MM.1S (cell line): Measurements from ENCODE around the gene DOLPP1.
"Not testable (repeated sequence)": the region's sequence is repeated elsewhere in the genome, so short reads cannot be mapped to it uniquely, and the experiment has no call there.

Experiments used
- DNase-seq: peaks from one replicate; pipeline ENCODE4 v3.0.0-alpha.2; 2015
- H2AFZ ChIP-seq: fragments of 300-600 bp; sonication (generic); 2 replicates; pipeline ENCODE4 v1.6.0; 2016; ENCODE audit warnings: antibody characterized with exemption, low read length
- H3F3A ChIP-seq: fragments of 300-600 bp; sonication (generic); 2 replicates; pipeline ENCODE4 v1.6.1; 2016; ENCODE audit warnings: mild to moderate bottlenecking, antibody characterized with exemption, low read length, moderate library complexity, mixed read lengths; ENCODE audit not compliant: insufficient read depth
- H3K27ac ChIP-seq: fragments of 300-600 bp; sonication (generic); 2 replicates; pipeline ENCODE4 v1.5.1; 2016; ENCODE audit warnings: mild to moderate bottlenecking, low read length
- H3K27me3 ChIP-seq: fragments of 300-600 bp; sonication (generic); replicated peaks from 2 replicates; pipeline ENCODE4 v1.6.0; 2016; ENCODE audit warnings: low read length; ENCODE audit not compliant: insufficient read depth
- H3K36me3 ChIP-seq: fragments of 300-600 bp; sonication (generic); replicated peaks from 2 replicates; pipeline ENCODE4 v1.6.1; 2016; ENCODE audit warnings: mild to moderate bottlenecking, low read length, mixed read lengths; ENCODE audit not compliant: insufficient read depth
- H3K4me1 ChIP-seq: fragments of 300-600 bp; sonication (generic); 2 replicates; pipeline ENCODE4 v1.6.1; 2016; ENCODE audit warnings: low read length, mixed read lengths
- H3K4me2 ChIP-seq: fragments of 300-600 bp; sonication (generic); 2 replicates; pipeline ENCODE4 v1.6.0; 2016; ENCODE audit warnings: low read depth, low read length
- H3K4me3 ChIP-seq: fragments of 300-600 bp; sonication (generic); 2 replicates; pipeline ENCODE4 v1.5.1; 2016; ENCODE audit warnings: low read length, mixed read lengths
- H3K79me2 ChIP-seq: fragments of 300-600 bp; sonication (generic); 2 replicates; pipeline ENCODE4 v1.6.1; 2016; ENCODE audit warnings: mixed run types, low read length, mixed read lengths
- H3K9ac ChIP-seq: fragments of 300-600 bp; sonication (generic); 2 replicates; pipeline ENCODE4 v1.6.1; 2016; ENCODE audit warnings: low read length, mixed read lengths
- H3K9me2 ChIP-seq: fragments of 300-600 bp; sonication (generic); replicated peaks from 2 replicates; pipeline ENCODE4 v1.6.1; 2016; ENCODE audit warnings: mild to moderate bottlenecking, low read length, mixed read lengths; ENCODE audit not compliant: insufficient read depth
- H3K9me3 ChIP-seq: fragments of 300-600 bp; sonication (generic); replicated peaks from 2 replicates; pipeline ENCODE4 v1.6.1; 2016; ENCODE audit warnings: mild to moderate bottlenecking, low read length, mixed read lengths; ENCODE audit not compliant: insufficient read depth
- H4K20me1 ChIP-seq: fragments of 300-600 bp; sonication (generic); 2 replicates; pipeline ENCODE4 v1.6.1; 2016; ENCODE audit warnings: mild to moderate bottlenecking, low read length, moderate library complexity, mixed read lengths; ENCODE audit not compliant: insufficient read depth
- EZH2 ChIP-seq: fragments of 300-600 bp; sonication (generic); optimal IDR thresholded peaks from 2 replicates; pipeline ENCODE3; 2017; ENCODE audit warnings: low read depth, mild to moderate bottlenecking, antibody characterized with exemption, low read length, mixed read lengths
- EZH2phosphoT487 ChIP-seq: fragments of 300-600 bp; sonication (generic); IDR thresholded peaks from 2 replicates; pipeline ENCODE4 v1.6.1; 2018; ENCODE audit warnings: antibody characterized with exemption, low read length
- TF ChIP-seq, protein P1 (sequence below): fragments of 300-600 bp; sonication (generic); IDR thresholded peaks from 2 replicates; pipeline ENCODE4 v1.5.1; 2016; ENCODE audit warnings: antibody characterized with exemption, low read length, mixed read lengths

Gene DOLPP1

DNA sequence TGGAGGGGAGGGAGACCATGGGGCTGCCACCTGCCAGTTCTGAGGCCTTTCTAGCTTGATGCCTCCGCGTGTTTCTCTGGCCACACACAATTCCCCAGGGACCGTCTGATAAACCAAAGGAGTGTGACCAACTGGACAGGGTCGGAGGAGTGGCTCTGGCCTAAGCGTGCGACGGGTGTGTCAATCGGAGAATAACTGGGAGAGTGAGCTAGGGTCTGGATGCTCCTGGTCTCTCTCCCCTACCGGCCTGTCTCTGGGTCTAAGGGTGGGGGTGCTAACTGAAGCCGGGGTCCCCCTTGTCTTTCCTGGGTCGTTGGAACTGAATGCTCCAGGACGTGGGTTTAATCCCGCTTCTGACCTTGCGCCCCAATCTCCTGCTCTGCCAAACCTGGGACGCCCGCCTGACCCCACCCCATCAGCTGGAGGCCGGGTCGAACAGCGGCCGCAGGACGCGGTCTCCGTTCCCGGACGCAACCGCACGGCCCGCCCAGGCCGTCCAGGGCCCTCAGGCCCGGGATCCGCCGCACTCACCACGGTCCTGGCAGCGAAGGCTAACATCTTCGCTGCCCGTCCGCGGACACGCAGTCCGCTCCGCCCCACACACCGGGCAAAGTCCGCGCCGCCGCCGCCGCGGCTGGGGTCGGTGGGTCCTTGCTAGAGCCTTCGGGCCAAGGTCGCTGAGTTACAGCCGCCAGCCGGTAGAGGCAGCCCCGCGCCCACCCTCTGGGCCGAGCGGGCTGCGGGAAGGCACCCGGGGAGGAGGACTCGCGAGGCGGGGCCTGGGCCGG, 29.2 kb downstream of the DOLPP1 start:
- H3K27ac ChIP-seq, result no peak overlapping the region
- peak overlapping the region; percentile 99 for H2AFZ ChIP-seq
- H3K27me3 ChIP-seq, result peaks cover 18% of the 10 kb centered on the region
- no peaks in the 10 kb centered on the region for H3K9me2 ChIP-seq
- H3K4me2 ChIP-seq, result peak overlapping the region; percentile 77
- no peaks in the 10 kb centered on the region for H3K9me3 ChIP-seq
- TF ChIP-seq EZH2 (no peak), EZH2phosphoT487 (no peak)
- TF ChIP-seq, protein P1, sequence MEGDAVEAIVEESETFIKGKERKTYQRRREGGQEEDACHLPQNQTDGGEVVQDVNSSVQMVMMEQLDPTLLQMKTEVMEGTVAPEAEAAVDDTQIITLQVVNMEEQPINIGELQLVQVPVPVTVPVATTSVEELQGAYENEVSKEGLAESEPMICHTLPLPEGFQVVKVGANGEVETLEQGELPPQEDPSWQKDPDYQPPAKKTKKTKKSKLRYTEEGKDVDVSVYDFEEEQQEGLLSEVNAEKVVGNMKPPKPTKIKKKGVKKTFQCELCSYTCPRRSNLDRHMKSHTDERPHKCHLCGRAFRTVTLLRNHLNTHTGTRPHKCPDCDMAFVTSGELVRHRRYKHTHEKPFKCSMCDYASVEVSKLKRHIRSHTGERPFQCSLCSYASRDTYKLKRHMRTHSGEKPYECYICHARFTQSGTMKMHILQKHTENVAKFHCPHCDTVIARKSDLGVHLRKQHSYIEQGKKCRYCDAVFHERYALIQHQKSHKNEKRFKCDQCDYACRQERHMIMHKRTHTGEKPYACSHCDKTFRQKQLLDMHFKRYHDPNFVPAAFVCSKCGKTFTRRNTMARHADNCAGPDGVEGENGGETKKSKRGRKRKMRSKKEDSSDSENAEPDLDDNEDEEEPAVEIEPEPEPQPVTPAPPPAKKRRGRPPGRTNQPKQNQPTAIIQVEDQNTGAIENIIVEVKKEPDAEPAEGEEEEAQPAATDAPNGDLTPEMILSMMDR, result no peak
- DNase-seq, result no peak
- peaks cover 38% of the 10 kb centered on the region for H3K79me2 ChIP-seq
- peak overlapping the region; percentile 78 for H3K4me3 ChIP-seq
- H3F3A ChIP-seq, result no peaks in the 10 kb centered on the region
- peak overlapping the region; percentile 58 for H3K9ac ChIP-seq
- no peaks in the 10 kb centered on the region for H3K36me3 ChIP-seq
- H3K4me1 ChIP-seq, result no peaks in the 10 kb centered on the region
- no peaks in the 10 kb centered on the region for H4K20me1 ChIP-seq

DNA sequence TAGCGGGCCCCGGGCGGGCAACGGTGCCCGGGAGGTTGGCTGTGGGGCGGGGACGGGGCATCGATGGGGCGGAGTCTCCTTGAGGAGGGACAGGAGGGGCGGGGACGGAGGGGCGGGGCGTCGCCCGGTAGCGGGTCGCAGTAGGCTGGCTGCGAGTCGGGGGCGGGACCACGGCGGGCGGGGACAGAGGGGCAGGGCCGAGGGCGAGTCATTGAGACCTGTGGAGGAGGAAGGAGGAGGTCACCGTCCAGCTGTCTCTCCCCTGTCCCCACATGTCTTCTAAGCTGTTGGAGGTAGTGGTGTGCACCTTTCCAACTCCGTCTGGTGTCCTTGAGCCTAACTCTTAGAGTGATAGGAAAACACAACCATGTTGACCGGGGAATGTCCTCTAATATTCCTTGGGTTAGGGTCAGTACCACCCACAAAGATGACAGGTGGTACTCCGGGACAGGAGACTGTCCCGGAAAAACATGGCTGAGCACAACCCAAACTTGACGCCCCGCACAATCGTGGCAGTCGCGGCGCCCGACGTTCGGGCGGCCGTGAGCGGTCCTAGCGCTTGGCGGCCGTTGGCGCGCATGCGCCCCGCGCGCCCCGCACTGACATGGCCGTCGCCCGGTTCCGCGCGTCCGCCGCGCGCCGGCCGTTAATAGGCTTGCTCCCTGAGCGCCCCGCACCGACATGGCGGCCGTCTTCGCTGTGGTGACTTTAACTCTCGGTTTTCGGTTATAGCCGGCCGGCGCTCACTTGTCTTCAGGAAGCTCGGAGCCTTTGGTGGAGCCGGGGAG, 30.0 kb downstream of the DOLPP1 start, which contains the start of the genes CRAT and PTPA:
Gene CRAT, minus strand, starts transcription at position 54 of the 788 bp plus-strand sequence. CDS start 284 bp downstream, outside the sequence.
Gene PTPA, plus strand, starts transcription at position 676 of the 788 bp plus-strand sequence. CDS start 186 bp downstream, outside the sequence.
- TF ChIP-seq EZH2 (no peak), EZH2phosphoT487 (no peak)
- TF ChIP-seq, protein P1, result no peak
- DNase-seq, result peak; percentile 94
- H3K36me3 ChIP-seq, result no peaks in the 10 kb centered on the region
- H3K4me1 ChIP-seq, result no peaks in the 10 kb centered on the region
- H3K9me3 ChIP-seq, result no peaks in the 10 kb centered on the region
- H3K79me2 ChIP-seq, result peaks cover 46% of the 10 kb centered on the region
- H3K9me2 ChIP-seq, result no peaks in the 10 kb centered on the region
- H4K20me1 ChIP-seq, result no peaks in the 10 kb centered on the region
- peaks cover 16% of the 10 kb centered on the region for H3K27me3 ChIP-seq
- peak within 1 kb of the TSS; percentile 81 for H3K27ac ChIP-seq
- H3F3A ChIP-seq, result no peaks in the 10 kb centered on the region
- peak within 1 kb of the TSS; percentile 79 for H3K4me3 ChIP-seq
- H3K4me2 ChIP-seq, result peak within 1 kb of the TSS; percentile 93
- H2AFZ ChIP-seq, result peak within 1 kb of the TSS; percentile 99
- H3K9ac ChIP-seq, result peak within 1 kb of the TSS; percentile 75

DNA sequence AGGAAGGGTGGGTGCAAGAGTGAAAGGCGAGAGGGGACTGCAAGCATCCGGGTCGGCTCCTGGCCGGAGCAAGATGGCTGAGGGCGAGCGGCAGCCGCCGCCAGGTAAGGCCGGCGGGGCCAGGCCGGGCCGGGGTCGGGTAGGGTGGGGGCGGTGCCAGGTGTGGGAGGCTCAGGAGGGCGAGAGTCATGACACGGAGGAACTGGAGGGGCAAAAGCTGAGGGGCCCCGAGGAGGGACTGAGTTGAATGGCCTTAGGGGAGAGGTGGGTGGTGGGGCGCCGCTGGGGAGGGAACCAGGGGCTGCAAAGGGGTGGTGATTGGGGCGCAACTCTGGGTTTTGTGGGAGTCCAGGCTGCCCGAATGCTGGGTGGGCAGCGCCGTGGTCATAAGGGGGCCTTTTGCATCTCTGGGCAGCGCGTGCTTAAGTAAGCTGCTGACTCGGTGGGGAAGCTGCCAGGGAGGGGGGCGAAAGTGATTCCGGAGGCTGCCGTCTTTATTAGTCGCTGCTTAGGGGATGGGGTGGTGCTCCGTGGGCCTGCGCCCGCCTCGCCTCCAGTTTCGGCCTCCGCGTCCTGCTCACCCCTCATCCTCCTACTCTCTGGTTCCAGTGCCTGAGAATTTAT, 30.7 kb downstream of the DOLPP1 start:
- H3K4me1 ChIP-seq, result no peaks in the 10 kb centered on the region
- peak; percentile 35 for DNase-seq

DNA sequence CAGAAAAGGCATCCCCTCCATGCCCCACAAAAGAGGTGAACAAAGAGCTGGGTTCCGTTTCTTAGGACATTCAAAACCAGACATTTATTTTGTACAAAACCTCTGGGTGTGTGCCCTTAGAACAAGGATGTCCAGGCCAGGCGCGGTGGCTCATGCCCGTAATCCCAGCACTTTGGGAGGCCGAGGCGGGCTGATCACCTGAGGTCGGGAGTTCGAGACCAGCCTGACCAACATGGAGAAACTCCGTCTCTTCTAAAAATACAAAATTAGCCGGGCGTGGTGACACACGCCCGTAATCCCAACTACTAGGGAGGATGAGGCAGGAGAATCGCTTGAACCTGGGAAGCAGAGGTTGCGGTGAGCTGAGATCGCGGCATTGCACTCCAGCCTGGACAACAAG, 31.6 kb downstream of the DOLPP1 start:
- H3K27ac ChIP-seq, result not testable (repeated sequence)

More for the DNA sequence above, 30.7 kb downstream of the DOLPP1 start:
- no peaks in the 10 kb centered on the region for H3K9me2 ChIP-seq
- H3K27me3 ChIP-seq, result peaks cover 9% of the 10 kb centered on the region; the same call in 1 of the 2 replicates
- no peaks in the 10 kb centered on the region for H3K36me3 ChIP-seq
- no peaks in the 10 kb centered on the region for H3K9me3 ChIP-seq
- no peaks in the 10 kb centered on the region for H3F3A ChIP-seq
- peak overlapping the region; percentile 75 for H3K9ac ChIP-seq
- H2AFZ ChIP-seq, result peak overlapping the region; percentile 88
- peak overlapping the region; percentile 79 for H3K4me3 ChIP-seq
- H3K27ac ChIP-seq, result peak overlapping the region; percentile 81; the same call in 1 of the 2 replicates
- no peaks in the 10 kb centered on the region for H4K20me1 ChIP-seq
- H3K4me2 ChIP-seq, result peak overlapping the region; percentile 62
- TF ChIP-seq EZH2phosphoT487 (no peak), EZH2 (no peak)
- TF ChIP-seq, protein P1, result no peak
- peaks cover 51% of the 10 kb centered on the region for H3K79me2 ChIP-seq

More for the DNA sequence above, 31.6 kb downstream of the DOLPP1 start:
- H3K9ac ChIP-seq, H3K4me1 ChIP-seq, H3F3A ChIP-seq, H3K27me3 ChIP-seq, H4K20me1 ChIP-seq, H3K9me2 ChIP-seq, H2AFZ ChIP-seq, H3K36me3 ChIP-seq, H3K9me3 ChIP-seq, DNase-seq: not testable (repeated sequence)
- Histone ChIP-seq H3K79me2 (peaks cover 60% of the 10 kb centered on the region), H3K4me3 (peak overlapping the region; percentile 79), H3K4me2 (peak overlapping the region; percentile 62)
